HG03342 (cell line): ENCODE results near the gene SLC39A13.

Experiments
- ATAC-seq: cut with Tn5 transposase; IDR thresholded peaks from one replicate; pipeline ENCODE4 v1.9.1; 2021; ENCODE audit warnings: mild to moderate bottlenecking, moderate library complexity; ENCODE audit not compliant: unreplicated experiment

SLC39A13 gene

DNA sequence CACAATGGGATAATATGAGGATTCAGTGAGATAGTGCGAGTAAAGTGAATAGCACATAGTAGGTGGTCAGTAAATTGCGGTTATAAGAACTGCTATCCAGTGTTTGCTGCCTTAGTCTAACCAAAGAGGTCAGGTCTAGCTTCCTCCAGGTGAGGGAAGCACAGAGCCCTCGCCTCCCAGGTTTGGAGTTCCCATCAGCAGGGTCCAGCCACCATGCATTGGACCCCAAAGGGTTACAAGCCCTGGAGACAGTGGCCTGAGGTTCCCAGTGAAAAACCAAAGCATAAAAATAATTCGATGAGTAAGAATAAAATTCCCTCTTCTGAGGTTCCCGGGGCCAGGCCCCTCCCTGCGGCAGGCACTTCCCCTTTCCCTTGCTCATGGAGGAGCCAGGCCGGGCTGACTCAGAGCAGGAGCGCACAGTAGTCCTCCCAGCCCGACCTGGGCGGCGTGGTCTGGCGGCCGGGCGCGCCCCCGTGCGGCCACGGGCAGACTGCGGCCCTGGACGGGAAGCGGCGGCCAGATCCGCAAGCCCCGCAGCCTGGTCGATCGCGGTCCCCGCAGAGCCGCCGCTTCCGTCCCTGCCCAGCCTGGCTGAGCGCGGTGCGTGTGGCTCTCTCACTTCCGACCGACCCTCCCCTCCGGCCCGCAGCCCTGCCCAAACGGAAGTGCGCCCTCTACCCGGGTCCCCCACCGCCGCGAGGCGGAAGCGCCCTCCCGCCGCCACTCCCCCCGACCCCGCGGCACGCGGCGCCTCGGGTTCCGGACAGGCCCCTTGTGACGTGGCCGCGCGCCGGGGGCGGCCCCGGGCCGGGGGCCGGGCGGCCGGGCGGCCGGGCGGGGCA, at the start of gene SLC39A13:
Gene SLC39A13, plus strand, starts transcription at position 845 of the 845 bp plus-strand sequence. CDS start 1,505 bp downstream, outside the sequence.
- ATAC-seq: peak; percentile 78

GRCh38 chr11:47358731-47359051, 49.7 kb upstream of the SLC39A13 start:
- no peak for ATAC-seq

DNA sequence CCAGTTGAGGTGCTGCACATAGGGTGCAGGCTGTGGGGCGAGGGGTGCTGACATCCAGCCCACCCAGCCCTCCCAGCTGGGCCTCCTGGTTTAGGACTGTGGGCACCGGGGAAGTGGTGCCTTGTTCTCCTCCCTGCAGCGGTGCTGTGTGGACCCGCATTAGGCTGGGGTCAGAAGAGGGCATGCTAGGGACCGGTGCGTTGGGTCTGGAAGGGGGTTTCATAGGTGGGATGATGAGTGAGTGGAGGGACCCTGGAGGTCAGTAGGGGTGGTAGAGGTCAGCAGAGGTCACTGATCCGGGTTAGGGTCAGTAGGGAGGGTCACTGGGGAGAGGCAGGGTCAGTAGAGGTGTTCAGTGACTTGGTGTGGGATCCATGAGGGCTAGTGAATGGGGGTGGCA, 49.2 kb upstream of the SLC39A13 start:
- ATAC-seq: no peak

GRCh38 chr11:47359586-47359985, 48.8 kb upstream of the SLC39A13 start:
- ATAC-seq: no peak

GRCh38 chr11:47360341-47360740, 48.0 kb upstream of the SLC39A13 start:
- ATAC-seq: no peak

DNA sequence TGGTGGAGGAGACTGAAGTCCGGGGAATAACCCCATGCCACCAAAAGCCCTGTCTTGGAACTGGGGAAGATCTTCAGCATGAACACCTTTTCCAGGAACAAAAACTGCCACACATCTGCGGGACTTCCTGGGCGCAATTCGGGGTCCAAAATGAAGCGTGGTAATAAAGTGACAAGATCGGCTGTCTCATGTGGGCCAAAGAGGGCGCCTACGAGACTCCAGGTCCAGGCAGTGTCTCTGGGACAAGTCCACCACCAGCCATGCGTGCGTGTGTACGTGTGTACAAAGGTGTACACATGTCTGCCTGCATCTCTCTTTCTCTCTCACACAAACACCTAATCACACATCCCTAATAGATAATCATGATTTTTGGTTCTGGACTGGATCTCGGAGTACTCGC, 47.0 kb upstream of the SLC39A13 start:
- ATAC-seq: no peak

DNA sequence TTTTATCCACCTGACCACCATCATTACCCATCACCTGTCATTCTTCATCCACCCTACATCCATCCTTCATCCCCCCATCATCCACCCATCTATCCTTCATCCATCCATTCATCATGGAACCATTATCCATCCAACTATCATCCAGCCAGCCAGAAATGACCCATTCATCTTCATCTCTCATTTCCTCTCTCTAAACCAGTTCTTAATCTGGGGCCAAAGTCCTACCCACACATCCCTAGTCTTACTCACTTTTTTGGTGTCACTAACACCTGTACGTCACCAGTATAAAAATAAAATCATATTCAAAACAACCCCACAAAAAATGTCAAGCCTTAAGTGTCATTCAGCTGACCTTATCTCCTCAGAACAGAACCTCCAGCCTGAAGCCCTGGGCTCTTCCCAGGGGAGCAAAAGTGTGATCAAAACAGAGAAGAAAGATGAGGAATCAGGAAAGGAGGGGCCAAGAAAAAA, 42.3 kb upstream of the SLC39A13 start:
- no peak for ATAC-seq

- no peak for ATAC-seq
These were observed 38.7 kb upstream of the SLC39A13 start for GRCh38 chr11:47369676-47370075.

DNA sequence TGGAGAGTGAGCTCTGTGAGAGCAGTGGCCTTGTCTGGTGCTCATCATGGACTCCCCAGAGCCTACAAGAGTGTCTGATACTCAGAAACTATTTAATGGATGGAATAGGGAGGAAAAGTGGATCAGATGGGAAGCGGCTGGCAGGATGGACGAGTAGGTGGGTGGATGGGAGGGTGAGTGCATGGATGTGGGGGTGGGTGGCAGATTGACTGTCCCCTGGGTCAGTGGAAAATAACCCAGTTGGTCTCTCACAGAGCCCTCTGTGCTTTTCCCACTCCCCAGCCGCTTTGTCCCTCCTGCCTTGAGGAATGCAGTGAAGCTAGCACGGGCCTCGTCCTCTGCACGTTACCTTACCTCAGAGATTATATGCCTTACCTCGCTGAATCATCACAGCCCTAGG, 36.0 kb upstream of the SLC39A13 start:
- ATAC-seq: no peak

- ATAC-seq: peak; percentile 39
These were observed 34.3 kb upstream of the SLC39A13 start for GRCh38 chr11:47373876-47374719.

GRCh38 chr11:47374720-47375019, 33.7 kb upstream of the SLC39A13 start:
- no peak for ATAC-seq

DNA sequence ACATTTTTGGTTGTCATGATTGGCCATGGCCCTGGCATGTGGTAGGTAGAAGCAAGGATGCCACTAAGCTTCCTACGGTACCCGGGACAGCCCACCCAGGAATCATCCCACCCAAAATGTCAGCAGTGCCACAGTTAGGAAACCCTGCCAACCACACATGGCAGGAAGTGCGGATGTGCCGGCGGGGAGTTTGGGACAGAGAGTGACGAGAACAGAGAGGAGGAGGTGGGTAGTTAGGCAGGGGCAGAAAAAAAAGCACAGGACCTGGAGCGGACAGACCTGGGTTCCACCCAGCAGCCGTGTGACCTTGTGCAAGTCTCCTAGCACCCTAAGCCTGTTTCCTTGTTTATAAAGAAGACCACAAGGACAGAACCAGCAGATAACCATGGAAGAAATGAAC, 33.4 kb upstream of the SLC39A13 start:
- ATAC-seq: no peak

- no peak for ATAC-seq
These were observed 32.8 kb upstream of the SLC39A13 start for GRCh38 chr11:47375546-47376085.

GRCh38 chr11:47376107-47376524, 32.3 kb upstream of the SLC39A13 start:
- no peak for ATAC-seq

- ATAC-seq: no peak
These were observed 31.6 kb upstream of the SLC39A13 start for GRCh38 chr11:47376525-47377371.

- no peak for ATAC-seq
These were observed 30.8 kb upstream of the SLC39A13 start for GRCh38 chr11:47377571-47378009.

DNA sequence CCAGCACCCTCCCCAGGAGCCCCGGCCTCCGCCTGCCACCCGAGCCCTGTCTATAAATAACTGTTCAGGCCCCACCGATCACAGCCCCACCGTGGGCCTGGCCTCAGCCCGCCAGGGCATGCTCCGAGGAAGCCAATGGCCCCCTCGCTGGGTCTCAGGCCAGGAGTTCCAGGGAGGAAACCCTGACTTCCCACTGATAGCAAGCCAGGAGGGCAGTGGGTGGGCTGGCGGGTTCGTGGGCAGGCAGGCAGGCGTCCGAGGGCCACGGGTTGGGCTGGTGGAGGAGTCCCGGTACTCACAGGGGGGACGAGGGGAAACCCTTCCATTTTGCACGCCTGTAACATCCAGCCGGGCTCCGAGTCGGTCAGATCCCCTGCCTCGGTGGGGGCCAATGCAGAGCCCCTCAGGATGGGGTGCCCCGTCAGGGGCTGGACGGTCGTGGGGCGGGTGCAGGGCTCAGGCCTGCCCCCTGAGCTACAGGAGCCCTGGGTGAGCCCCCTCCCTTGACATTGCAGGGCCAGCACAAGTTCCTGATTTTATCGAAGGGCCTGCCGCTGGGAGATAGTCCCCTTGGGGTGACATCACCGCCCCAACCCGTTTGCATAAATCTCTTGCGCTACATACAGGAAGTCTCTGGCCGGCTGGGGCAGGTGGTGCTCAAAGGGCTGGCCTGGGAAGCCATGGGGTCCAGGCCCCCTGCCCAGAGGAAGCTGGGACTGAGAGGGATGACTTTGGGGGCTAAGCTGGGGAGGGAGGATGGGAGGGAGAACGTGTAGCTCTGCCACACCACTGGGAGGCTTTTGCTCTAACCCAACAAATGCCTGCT, 30.2 kb upstream of the SLC39A13 start, which contains the start of gene SPI1:
Gene SPI1, minus strand, starts transcription at position 538 of the 826 bp plus-strand sequence. Its CDS starts 194 bp downstream, at position 344.
- ATAC-seq: peak; percentile 87

DNA sequence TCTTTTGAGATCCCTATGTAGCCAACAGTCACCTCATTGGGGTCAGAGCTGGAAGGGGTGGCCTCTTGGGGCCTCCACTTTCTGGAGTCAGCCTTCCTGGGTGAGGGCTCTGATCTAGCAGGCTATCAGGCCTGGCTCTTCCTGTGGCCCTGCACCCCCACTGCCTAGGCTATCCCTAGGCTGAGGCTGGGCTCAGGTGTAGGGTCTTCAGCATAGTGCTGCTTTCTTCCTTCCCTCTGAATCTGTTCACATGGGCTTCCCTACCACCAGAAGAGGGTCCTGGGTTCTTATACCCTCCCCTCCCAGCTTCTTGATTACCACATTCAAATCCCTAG, 29.6 kb upstream of the SLC39A13 start:
- ATAC-seq: peak; percentile 2

- ATAC-seq: no peak
These were observed 29.1 kb upstream of the SLC39A13 start for GRCh38 chr11:47379317-47379716.

GRCh38 chr11:47380078-47380477, 28.3 kb upstream of the SLC39A13 start:
- ATAC-seq: no peak
